Measurements from ENCODE around the gene GCM1.

- no peak for TF ChIP-seq CTCF (IDR thresholded peaks at IDR 0.05 in 4 of 5, conservative IDR thresholded peaks at IDR 0.05 in 1 of 5)
- no peak for TF ChIP-seq POLR2A (IDR thresholded peaks at IDR 0.05)
These were observed 41.5 kb downstream of the GCM1 start for GRCh38 chr6:53107091-53107490.

All from gastrocnemius medialis (tissue), 4 donors.